Osteoblast (primary cell): Measurements from ENCODE around the gene VRK1. TPM values are rescaled to one million over a fixed set of nuclear protein-coding genes. Genes with fewer than 3 reads are reported as not detected.

Experiments used
- DNase-seq: peaks from one replicate; pipeline ENCODE4 v3.0.0; 2011; ENCODE audit warnings: low spot score, mixed read lengths; ENCODE audit not compliant: insufficient read length; ENCODE audit errors: missing footprints
- H2AFZ ChIP-seq: 2 replicates; pipeline ENCODE4 v1.6.0; 2011; ENCODE audit warnings: mild to moderate bottlenecking, low read length
- H3K27ac ChIP-seq: 2 replicates; pipeline ENCODE4 v1.5.1; 2011; ENCODE audit warnings: mild to moderate bottlenecking, low read depth, low read length, moderate library complexity
- H3K27me3 ChIP-seq: 2 replicates; pipeline ENCODE4 v1.6.0; 2012; ENCODE audit warnings: mild to moderate bottlenecking, control low read depth, inconsistent platforms, low read length, moderate library complexity; ENCODE audit not compliant: insufficient read depth
- H3K36me3 ChIP-seq: 2 replicates; pipeline ENCODE4 v1.5.1; 2011; ENCODE audit warnings: mild to moderate bottlenecking, low read length, control low read depth, moderate library complexity; ENCODE audit not compliant: insufficient read depth
- H3K4me1 ChIP-seq: 2 replicates; pipeline ENCODE4 v1.5.1; 2011; ENCODE audit warnings: mild to moderate bottlenecking, low read length, control low read depth, moderate library complexity; ENCODE audit not compliant: insufficient read depth
- H3K4me2 ChIP-seq: 2 replicates; pipeline ENCODE4 v1.6.0; 2011; ENCODE audit warnings: mild to moderate bottlenecking, low read length; ENCODE audit not compliant: insufficient read depth
- H3K4me3 ChIP-seq: fragments of 200-600 bp; sonication (generic); 3 replicates; pipeline ENCODE4 v1.5.1; 2012; ENCODE audit warnings: mild to moderate bottlenecking, low read length, inconsistent platforms; ENCODE audit not compliant: insufficient read depth
- H3K79me2 ChIP-seq: 2 replicates; pipeline ENCODE4 v1.6.0; 2012; ENCODE audit warnings: mild to moderate bottlenecking, low read length, control low read depth, inconsistent platforms; ENCODE audit not compliant: insufficient read depth
- H3K9me3 ChIP-seq: 2 replicates; pipeline ENCODE4 v1.5.1; 2011; ENCODE audit warnings: low read depth, low read length, control low read depth
- H4K20me1 ChIP-seq: 2 replicates; pipeline ENCODE4 v1.6.0; 2012; ENCODE audit warnings: mild to moderate bottlenecking, low read length, control low read depth; ENCODE audit not compliant: insufficient read depth
- total RNA-seq: library from RNA; depleted of rRNA; stranded (reverse); fragments of >200 nt; gene quantifications from 2 replicates; pipeline ENCODE4 v1.2.3, GENCODE V29; 2012
- TF ChIP-seq, protein P1 (sequence below): IDR thresholded peaks from 2 replicates; pipeline ENCODE4 v1.5.1; 2011; ENCODE audit warnings: mild to moderate bottlenecking, low read depth, low read length, moderate library complexity; ENCODE audit errors: extremely low read depth

Gene VRK1
- total RNA-seq, 1 donor: 24.2 TPM

DNA sequence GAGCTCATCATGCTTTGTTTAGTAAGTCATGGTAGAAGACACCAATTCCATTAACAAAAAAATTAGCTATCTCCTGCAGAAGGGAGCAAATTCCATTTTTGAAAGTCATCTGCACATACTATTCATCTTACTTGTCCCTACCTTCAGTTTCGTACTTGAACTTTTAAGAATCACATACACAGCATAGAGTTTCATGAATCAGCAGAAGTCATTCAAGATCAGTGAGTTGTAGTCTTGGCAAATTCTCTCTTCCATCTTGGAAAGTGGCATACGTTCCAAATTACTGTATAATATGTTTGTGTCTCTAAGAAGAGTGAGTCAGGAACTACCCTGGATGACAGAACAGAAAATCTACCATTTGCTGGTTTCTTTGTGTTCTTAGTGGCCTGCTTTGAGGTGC is 14.1 kb downstream of the VRK1 start:
- TF ChIP-seq, protein P1, sequence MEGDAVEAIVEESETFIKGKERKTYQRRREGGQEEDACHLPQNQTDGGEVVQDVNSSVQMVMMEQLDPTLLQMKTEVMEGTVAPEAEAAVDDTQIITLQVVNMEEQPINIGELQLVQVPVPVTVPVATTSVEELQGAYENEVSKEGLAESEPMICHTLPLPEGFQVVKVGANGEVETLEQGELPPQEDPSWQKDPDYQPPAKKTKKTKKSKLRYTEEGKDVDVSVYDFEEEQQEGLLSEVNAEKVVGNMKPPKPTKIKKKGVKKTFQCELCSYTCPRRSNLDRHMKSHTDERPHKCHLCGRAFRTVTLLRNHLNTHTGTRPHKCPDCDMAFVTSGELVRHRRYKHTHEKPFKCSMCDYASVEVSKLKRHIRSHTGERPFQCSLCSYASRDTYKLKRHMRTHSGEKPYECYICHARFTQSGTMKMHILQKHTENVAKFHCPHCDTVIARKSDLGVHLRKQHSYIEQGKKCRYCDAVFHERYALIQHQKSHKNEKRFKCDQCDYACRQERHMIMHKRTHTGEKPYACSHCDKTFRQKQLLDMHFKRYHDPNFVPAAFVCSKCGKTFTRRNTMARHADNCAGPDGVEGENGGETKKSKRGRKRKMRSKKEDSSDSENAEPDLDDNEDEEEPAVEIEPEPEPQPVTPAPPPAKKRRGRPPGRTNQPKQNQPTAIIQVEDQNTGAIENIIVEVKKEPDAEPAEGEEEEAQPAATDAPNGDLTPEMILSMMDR: no peak
- peak overlapping the region; percentile 55 for H3K4me2 ChIP-seq
- H3K27ac ChIP-seq: peak overlapping the region; percentile 73
- peaks cover 79% of the 10 kb centered on the region for H3K79me2 ChIP-seq
- no peaks in the 10 kb centered on the region for H3K27me3 ChIP-seq
- DNase-seq: peak; percentile 84
- H3K4me1 ChIP-seq: peaks cover 5% of the 10 kb centered on the region
- peak overlapping the region; percentile 1 for H3K4me3 ChIP-seq
- H2AFZ ChIP-seq: peak overlapping the region; percentile 35
- H3K9me3 ChIP-seq: no peaks in the 10 kb centered on the region
- no peaks in the 10 kb centered on the region for H3K36me3 ChIP-seq
- H4K20me1 ChIP-seq: no peaks in the 10 kb centered on the region

DNA sequence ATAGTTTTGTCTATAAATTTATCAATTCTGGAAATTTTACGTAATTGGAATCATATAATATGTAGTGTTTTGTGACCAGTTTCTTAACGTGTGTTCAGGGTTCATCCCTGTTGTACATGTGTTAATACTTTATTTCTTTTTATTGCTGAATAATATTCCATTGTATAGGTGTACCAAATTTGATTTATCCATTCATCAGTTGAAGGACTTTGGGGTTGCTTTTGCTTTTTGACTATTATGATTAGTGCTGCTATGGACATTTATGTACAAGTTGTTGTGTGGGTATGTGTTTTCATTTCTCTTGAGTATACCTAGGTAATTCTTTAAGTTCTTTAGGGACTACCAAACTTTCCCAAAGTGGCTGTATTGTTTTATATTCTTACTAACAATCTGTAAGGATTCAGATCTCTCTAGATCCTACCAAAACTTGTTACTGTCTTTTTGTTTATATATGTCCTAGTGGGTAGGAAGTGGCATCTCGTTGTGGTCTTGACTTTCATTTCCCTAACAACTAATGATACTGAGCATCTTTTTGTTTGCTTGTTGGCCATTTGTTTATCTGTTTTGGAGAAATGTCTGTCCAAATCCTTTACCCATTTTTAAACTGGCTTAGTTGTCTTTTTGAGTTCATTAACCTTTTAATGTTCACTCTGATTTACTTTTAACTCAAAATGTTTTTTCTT is 14.9 kb downstream of the VRK1 start:
- H4K20me1 ChIP-seq: no peaks in the 10 kb centered on the region
- no peaks in the 10 kb centered on the region for H3K27me3 ChIP-seq
- peak overlapping the region; percentile 1 for H2AFZ ChIP-seq
- H3K36me3 ChIP-seq: no peaks in the 10 kb centered on the region
- no peak overlapping the region for H3K4me3 ChIP-seq
- peaks cover 76% of the 10 kb centered on the region for H3K79me2 ChIP-seq
- H3K27ac ChIP-seq: peak overlapping the region; percentile 73
- peaks cover 5% of the 10 kb centered on the region for H3K4me1 ChIP-seq
- peak overlapping the region; percentile 55 for H3K4me2 ChIP-seq
- H3K9me3 ChIP-seq: no peaks in the 10 kb centered on the region
- no peak for DNase-seq
- TF ChIP-seq, protein P1: no peak

DNA sequence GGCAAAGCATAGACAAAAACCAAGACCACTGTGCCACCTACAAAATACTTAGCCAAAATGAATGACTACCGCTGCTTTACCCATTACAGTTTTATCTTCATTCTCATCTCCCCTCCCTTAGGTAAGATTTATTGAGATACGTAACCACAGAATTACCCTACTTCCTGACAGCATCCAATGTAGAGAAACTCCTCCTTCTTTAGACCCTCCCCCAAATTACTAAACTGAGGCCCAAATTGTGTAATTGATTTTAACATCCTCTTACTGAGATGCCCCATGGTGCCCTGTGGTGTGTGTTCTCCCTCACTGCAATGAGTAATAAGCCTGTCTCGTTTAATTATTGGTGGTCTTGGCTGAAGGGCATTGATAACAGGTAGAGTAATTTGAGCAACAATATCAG is 19.1 kb downstream of the VRK1 start:
- no peaks in the 10 kb centered on the region for H4K20me1 ChIP-seq
- H3K4me3 ChIP-seq: no peak overlapping the region
- peaks cover 5% of the 10 kb centered on the region for H3K4me1 ChIP-seq
- no peak for DNase-seq
- peaks cover 68% of the 10 kb centered on the region for H3K79me2 ChIP-seq
- no peak overlapping the region for H3K27ac ChIP-seq
- no peaks in the 10 kb centered on the region for H3K9me3 ChIP-seq
- TF ChIP-seq, protein P1: no peak
- no peak overlapping the region for H2AFZ ChIP-seq
- no peak overlapping the region for H3K4me2 ChIP-seq
- no peaks in the 10 kb centered on the region for H3K27me3 ChIP-seq
- no peaks in the 10 kb centered on the region for H3K36me3 ChIP-seq

DNA sequence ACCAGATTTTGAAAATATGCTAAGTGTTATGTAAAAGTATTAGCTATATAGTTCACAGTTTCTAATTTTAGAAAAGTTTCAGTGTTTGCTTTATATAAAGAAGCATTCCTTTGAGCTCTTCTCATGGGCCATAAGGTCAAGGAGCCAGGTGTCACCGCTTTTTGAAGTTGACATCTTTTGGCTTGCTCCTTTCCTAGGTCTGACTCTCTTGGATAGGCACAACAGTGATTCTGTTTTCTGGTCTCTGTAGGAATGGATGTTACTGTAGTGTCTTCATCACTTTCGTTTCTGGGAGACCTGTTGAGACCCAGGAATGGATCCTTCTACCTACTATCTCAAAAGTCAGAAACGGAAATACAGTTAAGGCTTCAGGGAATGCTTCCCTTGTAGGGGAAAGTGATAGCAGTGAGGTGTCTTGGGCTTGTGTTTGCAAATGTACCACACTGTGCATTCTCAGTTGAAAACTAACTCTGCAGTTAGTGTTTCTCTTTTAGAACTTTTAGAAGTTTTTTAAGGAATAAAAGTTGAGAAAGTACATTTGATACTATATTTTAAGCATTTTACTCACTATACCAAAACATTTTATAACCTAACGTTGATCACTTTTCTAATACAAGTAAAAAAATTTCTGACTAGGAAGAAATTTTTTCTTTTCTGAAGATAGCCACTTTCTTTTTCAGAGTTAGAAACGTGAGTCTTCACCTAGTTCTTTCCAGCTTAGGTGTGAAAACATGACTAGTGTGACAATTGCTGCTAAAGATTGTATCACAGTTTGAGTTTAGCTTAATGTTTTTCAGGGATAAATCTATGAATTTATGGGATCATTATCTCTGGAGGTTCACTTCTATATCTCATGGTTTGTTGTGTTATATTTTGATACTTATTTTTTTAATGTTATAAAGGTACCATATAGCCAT is 20.8 kb downstream of the VRK1 start:
- H3K9me3 ChIP-seq: no peaks in the 10 kb centered on the region
- peak overlapping the region; percentile 26 for H3K4me3 ChIP-seq
- H3K36me3 ChIP-seq: no peaks in the 10 kb centered on the region
- no peaks in the 10 kb centered on the region for H3K4me1 ChIP-seq
- H3K4me2 ChIP-seq: peak overlapping the region; percentile 49
- DNase-seq: no peak
- H3K79me2 ChIP-seq: peaks cover 71% of the 10 kb centered on the region
- no peaks in the 10 kb centered on the region for H3K27me3 ChIP-seq
- TF ChIP-seq, protein P1: no peak
- H4K20me1 ChIP-seq: no peaks in the 10 kb centered on the region
- no peak overlapping the region for H3K27ac ChIP-seq
- peak overlapping the region; percentile 71 for H2AFZ ChIP-seq
